Measurements from ENCODE around the gene ARSD.

Gene ARSD

GRCh38 chrX:2878563-2878962 is 50.6 kb downstream of the ARSD start:
- ATAC-seq (replicated peaks; ENCODE audit: extremely low read depth, poor library complexity, severe bottlenecking) (no peak), DNase-seq (ENCODE audit: low spot score in 2 of 2) (no peak)
- Mint-ChIP-seq H3K27ac (ENCODE audit: low read depth) (no peak overlapping the region), H3K4me1 (no peaks in the 10 kb centered on the region), H3K36me3 (ENCODE audit: insufficient read depth) (no peaks in the 10 kb centered on the region), H3K9me3 (no peaks in the 10 kb centered on the region), H3K27me3 (peaks cover 15% of the 10 kb centered on the region), H3K4me3 (no peak overlapping the region)

GRCh38 chrX:2875798-2876399 is 53.2 kb downstream of the ARSD start:
- H3K27me3 Mint-ChIP-seq = peaks cover 10% of the 10 kb centered on the region
- no peaks in the 10 kb centered on the region for H3K36me3 Mint-ChIP-seq (ENCODE audit: insufficient read depth)
- no peak for DNase-seq (ENCODE audit: low spot score in 2 of 2)
- H3K27ac Mint-ChIP-seq (ENCODE audit: low read depth) = no peak overlapping the region
- no peak overlapping the region for H3K4me3 Mint-ChIP-seq
- no peaks in the 10 kb centered on the region for H3K9me3 Mint-ChIP-seq
- no peak for ATAC-seq (replicated peaks; ENCODE audit: extremely low read depth, poor library complexity, severe bottlenecking)
- H3K4me1 Mint-ChIP-seq = no peaks in the 10 kb centered on the region

GRCh38 chrX:2875136-2875481 is 54.0 kb downstream of the ARSD start:
- DNase-seq (ENCODE audit: low spot score in 2 of 2) = no peak
- no peak overlapping the region for H3K4me3 Mint-ChIP-seq

GRCh38 chrX:2874222-2875135 is 54.7 kb downstream of the ARSD start:
- ATAC-seq (replicated peaks; ENCODE audit: extremely low read depth, poor library complexity, severe bottlenecking) (no peak), DNase-seq (ENCODE audit: low spot score in 2 of 2) (no peak)
- H3K27ac Mint-ChIP-seq (ENCODE audit: low read depth) = no peak overlapping the region
- H3K27me3 Mint-ChIP-seq = peaks cover 10% of the 10 kb centered on the region
- no peaks in the 10 kb centered on the region for H3K9me3 Mint-ChIP-seq
- H3K36me3 Mint-ChIP-seq (ENCODE audit: insufficient read depth) = no peaks in the 10 kb centered on the region
- H3K4me3 Mint-ChIP-seq = no peak overlapping the region
- H3K4me1 Mint-ChIP-seq = no peaks in the 10 kb centered on the region

More at GRCh38 chrX:2875136-2875481, 54.0 kb downstream of the ARSD start:
- H3K9me3 Mint-ChIP-seq = no peaks in the 10 kb centered on the region
- ATAC-seq (replicated peaks; ENCODE audit: extremely low read depth, poor library complexity, severe bottlenecking) = no peak
- H3K27ac Mint-ChIP-seq (ENCODE audit: low read depth) = no peak overlapping the region
- H3K4me1 Mint-ChIP-seq = no peaks in the 10 kb centered on the region
- H3K27me3 Mint-ChIP-seq = peaks cover 10% of the 10 kb centered on the region
- H3K36me3 Mint-ChIP-seq (ENCODE audit: insufficient read depth) = no peaks in the 10 kb centered on the region

- ATAC-seq (replicated peaks; ENCODE audit: extremely low read depth, poor library complexity, severe bottlenecking) = no peak
- DNase-seq (ENCODE audit: low spot score in 2 of 2) = no peak
- H3K4me3 Mint-ChIP-seq = no peak overlapping the region
- no peak overlapping the region for H3K27ac Mint-ChIP-seq (ENCODE audit: low read depth)
- H3K36me3 Mint-ChIP-seq (ENCODE audit: insufficient read depth) = no peaks in the 10 kb centered on the region
- no peaks in the 10 kb centered on the region for H3K9me3 Mint-ChIP-seq
- H3K4me1 Mint-ChIP-seq = no peaks in the 10 kb centered on the region
- peaks cover 10% of the 10 kb centered on the region for H3K27me3 Mint-ChIP-seq
Observed at GRCh38 chrX:2872671-2873277, 56.4 kb downstream of the ARSD start.

- no peak overlapping the region for H3K27ac Mint-ChIP-seq (ENCODE audit: low read depth)
- H3K4me3 Mint-ChIP-seq = no peak overlapping the region
- H3K4me1 Mint-ChIP-seq = no peaks in the 10 kb centered on the region
- DNase-seq (ENCODE audit: low spot score in 2 of 2) = no peak
- H3K9me3 Mint-ChIP-seq = no peaks in the 10 kb centered on the region
- ATAC-seq (replicated peaks; ENCODE audit: extremely low read depth, poor library complexity, severe bottlenecking) = no peak
- no peaks in the 10 kb centered on the region for H3K36me3 Mint-ChIP-seq (ENCODE audit: insufficient read depth)
- peaks cover 10% of the 10 kb centered on the region for H3K27me3 Mint-ChIP-seq
Observed at GRCh38 chrX:2871831-2872230, 57.3 kb downstream of the ARSD start.

- H3K4me1 Mint-ChIP-seq = no peaks in the 10 kb centered on the region
- DNase-seq (ENCODE audit: low spot score in 2 of 2) (no peak), ATAC-seq (replicated peaks; ENCODE audit: extremely low read depth, poor library complexity, severe bottlenecking) (no peak)
- H3K4me3 Mint-ChIP-seq = no peak overlapping the region
- no peaks in the 10 kb centered on the region for H3K9me3 Mint-ChIP-seq
- no peak overlapping the region for H3K27ac Mint-ChIP-seq (ENCODE audit: low read depth)
- H3K36me3 Mint-ChIP-seq (ENCODE audit: insufficient read depth) = no peaks in the 10 kb centered on the region
- peaks cover 10% of the 10 kb centered on the region for H3K27me3 Mint-ChIP-seq
Observed at GRCh38 chrX:2870650-2871049, 58.5 kb downstream of the ARSD start.

GRCh38 chrX:2867206-2867605 is 61.9 kb downstream of the ARSD start:
- ATAC-seq (replicated peaks; ENCODE audit: extremely low read depth, poor library complexity, severe bottlenecking) = no peak
- Mint-ChIP-seq H3K4me1 (no peaks in the 10 kb centered on the region), H3K27me3 (peaks cover 1% of the 10 kb centered on the region), H3K4me3 (no peak overlapping the region), H3K27ac (ENCODE audit: low read depth) (no peak overlapping the region), H3K9me3 (no peaks in the 10 kb centered on the region), H3K36me3 (ENCODE audit: insufficient read depth) (no peaks in the 10 kb centered on the region)
- no peak for DNase-seq (ENCODE audit: low spot score in 2 of 2)

- H3K4me1 Mint-ChIP-seq = no peaks in the 10 kb centered on the region
- no peak overlapping the region for H3K4me3 Mint-ChIP-seq
- H3K36me3 Mint-ChIP-seq (ENCODE audit: insufficient read depth) = no peaks in the 10 kb centered on the region
- H3K27ac Mint-ChIP-seq (ENCODE audit: low read depth) = no peak overlapping the region
- H3K9me3 Mint-ChIP-seq = no peaks in the 10 kb centered on the region
- ATAC-seq (replicated peaks; ENCODE audit: extremely low read depth, poor library complexity, severe bottlenecking) (no peak), DNase-seq (ENCODE audit: low spot score in 2 of 2) (no peak)
- H3K27me3 Mint-ChIP-seq = peaks cover 9% of the 10 kb centered on the region
Observed at GRCh38 chrX:2863646-2864045, 65.5 kb downstream of the ARSD start.

- H3K4me3 Mint-ChIP-seq = no peak overlapping the region
- no peak overlapping the region for H3K27ac Mint-ChIP-seq (ENCODE audit: low read depth)
- no peaks in the 10 kb centered on the region for H3K36me3 Mint-ChIP-seq (ENCODE audit: insufficient read depth)
- no peak for DNase-seq (ENCODE audit: low spot score in 2 of 2)
- no peak for ATAC-seq (replicated peaks; ENCODE audit: extremely low read depth, poor library complexity, severe bottlenecking)
- peaks cover 9% of the 10 kb centered on the region for H3K27me3 Mint-ChIP-seq
- H3K4me1 Mint-ChIP-seq = no peaks in the 10 kb centered on the region
- H3K9me3 Mint-ChIP-seq = no peaks in the 10 kb centered on the region
Observed at GRCh38 chrX:2862404-2862803, 66.7 kb downstream of the ARSD start.

GRCh38 chrX:2859197-2859797 is 69.8 kb downstream of the ARSD start:
- ATAC-seq (replicated peaks; ENCODE audit: extremely low read depth, poor library complexity, severe bottlenecking) = no peak
- peaks cover 9% of the 10 kb centered on the region for H3K27me3 Mint-ChIP-seq
- no peak overlapping the region for H3K27ac Mint-ChIP-seq (ENCODE audit: low read depth)
- H3K4me3 Mint-ChIP-seq = no peak overlapping the region
- H3K4me1 Mint-ChIP-seq = no peaks in the 10 kb centered on the region
- DNase-seq (ENCODE audit: low spot score in 2 of 2) = no peak
- H3K9me3 Mint-ChIP-seq = no peaks in the 10 kb centered on the region
- H3K36me3 Mint-ChIP-seq (ENCODE audit: insufficient read depth) = no peaks in the 10 kb centered on the region

- no peaks in the 10 kb centered on the region for H3K9me3 Mint-ChIP-seq
- ATAC-seq (replicated peaks; ENCODE audit: extremely low read depth, poor library complexity, severe bottlenecking) (no peak), DNase-seq (ENCODE audit: low spot score in 2 of 2) (no peak)
- no peaks in the 10 kb centered on the region for H3K36me3 Mint-ChIP-seq (ENCODE audit: insufficient read depth)
- no peak overlapping the region for H3K27ac Mint-ChIP-seq (ENCODE audit: low read depth)
- no peak overlapping the region for H3K4me3 Mint-ChIP-seq
- H3K27me3 Mint-ChIP-seq = peaks cover 9% of the 10 kb centered on the region
- H3K4me1 Mint-ChIP-seq = no peaks in the 10 kb centered on the region
Observed at GRCh38 chrX:2857566-2857965, 71.6 kb downstream of the ARSD start.

Measured in central memory CD8-positive, alpha-beta T cell (primary cell).